GM12878 (cell line): ENCODE results near the gene NIBAN1. TPM values are rescaled to one million over a fixed set of nuclear protein-coding genes. Genes with fewer than 3 reads are reported as not detected.

Source experiments
- ATAC-seq: fragments of 200-7000 bp; cut with Tn5 transposase; 3 replicates; pipeline ENCODE4 v1.9.1; 2020; ENCODE audit warnings: mild to moderate bottlenecking, moderate library complexity
- BruUV-seq: library from RNA; stranded (reverse); fragments of 400-500 nt; replicated peaks from 2 replicates; lab custom pipeline; 2021; lab: Mats Ljungman, UMichigan
- CTCF ChIA-PET: fragments of 300-600 bp; sonication (Branson Sonifier 250); formaldehyde crosslinking; extraction: SDS; loops from one replicate; lab custom pipeline; 2021; ENCODE audit warnings: inconsistent platforms; lab: Yijun Ruan, JAX
- POLR2A ChIA-PET: fragments of 350-600 bp; formaldehyde crosslinking; extraction: SDS; loops from one replicate; lab custom pipeline; 2021; ENCODE audit warnings: inconsistent platforms; lab: Charles Lee
- RAD21 ChIA-PET: fragments of 300-600 bp; sonication (Branson Sonifier 250); formaldehyde crosslinking; loops from one replicate; lab custom pipeline; 2023; ENCODE audit warnings: antibody characterized with exemption; ENCODE audit not compliant: unreplicated experiment; lab: Charles Lee
- SMC1A ChIA-PET: fragments of 300-600 bp; sonication (Branson Sonifier 250); formaldehyde crosslinking; loops from one replicate; lab custom pipeline; 2023; ENCODE audit not compliant: unreplicated experiment, uncharacterized antibody; lab: Charles Lee
- DNase-seq: peaks from one replicate; pipeline ENCODE4 v3.0.0-alpha.2; 2011; ENCODE audit warnings: low read depth, low spot score
- FAIRE-seq: peaks from 3 replicates; lab custom pipeline; 2011; peaks lifted over from hg19 to GRCh38; lab: Jason Lieb, UNC
- H2AFZ ChIP-seq: 2 replicates; pipeline ENCODE4 v1.6.0; 2011; ENCODE audit warnings: low read depth, low read length, control low read depth; ENCODE audit not compliant: control insufficient read depth
- H3K27ac ChIP-seq: 2 replicates; pipeline ENCODE4 v1.5.1; 2011; ENCODE audit warnings: control low read depth; ENCODE audit not compliant: control insufficient read depth, insufficient read depth
- H3K27me3 ChIP-seq, 2 experiments: replicated peaks in 1 of 2; 2 replicates each; pipeline versions ENCODE4 v1.6.0 to v1.6.1; 2011; ENCODE audit warnings: low read length in 1 of 2; ENCODE audit not compliant: control insufficient read depth in 2 of 2, insufficient read depth in 2 of 2
- H3K36me3 ChIP-seq, 2 experiments: 2 replicates each; pipeline ENCODE4 v1.5.1; 2011; ENCODE audit warnings: low read length in 1 of 2; ENCODE audit not compliant: control insufficient read depth in 2 of 2, insufficient read depth in 2 of 2
- H3K4me1 ChIP-seq: 2 replicates; pipeline ENCODE4 v1.6.1; 2011; ENCODE audit warnings: mild to moderate bottlenecking, low read length, moderate library complexity, mixed read lengths; ENCODE audit not compliant: control insufficient read depth, insufficient read depth
- H3K4me2 ChIP-seq: 2 replicates; pipeline ENCODE4 v1.6.0; 2011; ENCODE audit warnings: control low read depth; ENCODE audit not compliant: control insufficient read depth, insufficient read depth
- H3K4me3 ChIP-seq: fragments of 200-600 bp; sonication (generic); 2 replicates; pipeline ENCODE4 v1.5.1; 2016
- H3K79me2 ChIP-seq: 2 replicates; pipeline ENCODE4 v1.6.0; 2011; ENCODE audit warnings: low read length; ENCODE audit not compliant: control insufficient read depth, insufficient read depth
- H3K9ac ChIP-seq: 2 replicates; pipeline ENCODE4 v1.8.0; 2011; ENCODE audit warnings: low read length, control low read depth, mixed read lengths; ENCODE audit not compliant: control insufficient read depth, insufficient read depth
- H3K9me3 ChIP-seq: replicated peaks from 3 replicates; pipeline ENCODE4 v1.5.1; 2011; ENCODE audit warnings: mild to moderate bottlenecking, low read length; ENCODE audit not compliant: control insufficient read depth, insufficient read depth
- H4K20me1 ChIP-seq: 2 replicates; pipeline ENCODE4 v1.6.0; 2011; ENCODE audit not compliant: control insufficient read depth, insufficient read depth
- ASH2L ChIP-seq: fragments of 300-600, 200-600 bp; sonication (generic); IDR thresholded peaks from 2 replicates; pipeline ENCODE4 v1.6.1; 2017; ENCODE audit warnings: low read depth, mild to moderate bottlenecking, borderline replicate concordance
- ATF3 ChIP-seq: IDR thresholded peaks from 2 replicates; pipeline ENCODE4 v1.6.1; 2011; ENCODE audit warnings: low read depth, mild to moderate bottlenecking, low read length, moderate library complexity, borderline replicate concordance; ENCODE audit errors: extremely low read depth
- BMI1 ChIP-seq: fragments of 450-650 bp; IDR thresholded peaks from 2 replicates; pipeline ENCODE4 v1.6.1; 2016; ENCODE audit warnings: mild to moderate bottlenecking, moderate library complexity, borderline replicate concordance
- BRCA1 ChIP-seq: IDR thresholded peaks from 2 replicates; pipeline ENCODE4 v1.6.1; 2011; ENCODE audit warnings: low read depth, low read length, improper control_type of control experiment
- CEBPZ ChIP-seq: fragments of 150-350 bp; IDR thresholded peaks from 2 replicates; pipeline ENCODE4 v1.6.1; 2016; ENCODE audit warnings: low read depth, low read length
- CHD1 ChIP-seq: IDR thresholded peaks from 2 replicates; pipeline ENCODE4 v1.6.1; 2012; ENCODE audit warnings: low read depth, low read length, improper control_type of control experiment
- KAT2A ChIP-seq: conservative IDR thresholded peaks from 2 replicates; pipeline ENCODE4 v1.6.1; 2011; ENCODE audit warnings: low read depth, low read length; ENCODE audit not compliant: control insufficient read depth
- KDM1A ChIP-seq: fragments of 200-600 bp; sonication (generic); IDR thresholded peaks from 2 replicates; pipeline ENCODE4 v1.6.1; 2016; ENCODE audit warnings: borderline replicate concordance
- MTA3 ChIP-seq: IDR thresholded peaks from 2 replicates; pipeline ENCODE4 v1.6.1; 2012; ENCODE audit warnings: low read length, inconsistent platforms, borderline replicate concordance
- NFYB ChIP-seq: IDR thresholded peaks from 2 replicates; pipeline ENCODE4 v1.6.1; 2011; ENCODE audit warnings: low read depth, mild to moderate bottlenecking, low read length, improper control_type of control experiment, moderate library complexity; ENCODE audit not compliant: insufficient read depth
- PAX5 ChIP-seq: IDR thresholded peaks from 2 replicates; pipeline ENCODE4 v1.6.1; 2011; ENCODE audit warnings: low read depth, low read length, borderline replicate concordance
- TBL1XR1 ChIP-seq: IDR thresholded peaks from 2 replicates; pipeline ENCODE4 v1.6.1; 2012; ENCODE audit warnings: low read depth, low read length, improper control_type of control experiment
- TCF12 ChIP-seq: IDR thresholded peaks from 2 replicates; pipeline ENCODE4 v1.6.1; 2011; ENCODE audit warnings: low read depth, mild to moderate bottlenecking, low read length
- ZBTB40 ChIP-seq: fragments of 450-650 bp; IDR thresholded peaks from 2 replicates; pipeline ENCODE4 v1.6.1; 2016; ENCODE audit warnings: mild to moderate bottlenecking, moderate library complexity, borderline replicate concordance
- ZNF217 ChIP-seq: fragments of 450-650 bp; IDR thresholded peaks from 2 replicates; pipeline ENCODE4 v1.6.1; 2017; ENCODE audit warnings: antibody characterized with exemption, mild to moderate bottlenecking
- WGBS: methylation state at CpG from one replicate; pipeline ENCODE4 v1.1.6; 2016; ENCODE audit warnings: low lambda C conversion rate; ENCODE audit not compliant: insufficient replicate concordance, insufficient coverage; ENCODE audit errors: missing lambda C conversion rate; 5-methylcytosine and 5-hydroxymethylcytosine counted together
- in situ Hi-C: fragments of 300-500 bp; cut with MboI; formaldehyde crosslinking; loops from 9 replicates; pipeline ENCODE4 v1.14.3; 2018; ENCODE audit warnings: mixed read lengths
- intact Hi-C: fragments of 100-400 bp; cut with micrococcal nuclease; formaldehyde crosslinking; loops from one replicate; pipeline ENCODE4 v1.14.2; 2022; ENCODE audit not compliant: unreplicated experiment
- polyA plus RNA-seq, 11 experiments: library from polyadenylated mRNA; depleted of rRNA in 4 of 11; unstranded in 6 of 11; stranded (reverse) in 5 of 11; fragments of >200 nt; fragmentation: Nextera tagmentation in 4 of 11; fragmentation: Illumina TruSeq in 1 of 11; extraction: Ambion mirVana in 4 of 11; extraction: Trizol in 1 of 11; gene quantifications; 1 replicate in 1 of 11; 2 replicates in 10 of 11; pipeline versions ENCODE4 v1.2.1 to v1.2.3, GENCODE V29; 2011 to 2016; ENCODE audit warnings: inconsistent platforms in 2 of 11, missing spikeins in 2 of 11, low read depth in 1 of 11
- total RNA-seq, 4 experiments: library from RNA; depleted of rRNA in 3 of 4; stranded (reverse); fragments of >200 nt in 3 of 4; fragmentation: Illumina TruSeq in 1 of 4; extraction: Trizol in 1 of 4; gene quantifications; 2 replicates each; pipeline versions ENCODE4 v1.2.1 to v1.2.3, GENCODE V29; 2013 to 2021

Gene NIBAN1
- total and polyA plus RNA-seq, 10 of the 15 experiments (the other 5 are each of a cell fraction or from before 2014, with no cell fraction given), result 11.2 to 67.8 (median 44.3) TPM

- H2AFZ ChIP-seq, result no peak overlapping the region
- no peaks in the 10 kb centered on the region for H3K27me3 ChIP-seq
- no peak overlapping the region for H3K4me3 ChIP-seq
- SMC1A ChIA-PET, result no interaction called here
- H3K9ac ChIP-seq, result no peak overlapping the region
- no peaks in the 10 kb centered on the region; the same call in 1 of the 2 replicates for H3K79me2 ChIP-seq
- FAIRE-seq (no peak), ATAC-seq (no peak), DNase-seq (no peak)
- POLR2A ChIA-PET, result no interaction called here
- CTCF ChIA-PET, result no interaction called here
- no TSS peak for BruUV-seq
- H3K4me2 ChIP-seq, result no peak overlapping the region
- RAD21 ChIA-PET, result no interaction called here
- no peaks in the 10 kb centered on the region for H4K20me1 ChIP-seq
- H3K36me3 ChIP-seq, result no peaks in the 10 kb centered on the region
- intact Hi-C loops, result no loop called here
- no peak overlapping the region for H3K27ac ChIP-seq
- WGBS, result 93% methylated on average over 3 of the region's 3 CpGs
- in situ Hi-C loops, result no loop called here
- no peaks in the 10 kb centered on the region for H3K4me1 ChIP-seq
- H3K9me3 ChIP-seq, result no peaks in the 10 kb centered on the region; the same call in 1 of the 3 replicates
- TF ChIP-seq ASH2L (no peak), NFYB (no peak), ATF3 (no peak), ZNF217 (no peak), PAX5 (no peak), KAT2A (no peak), CHD1 (no peak), TCF12 (no peak), TBL1XR1 (no peak), CEBPZ (no peak), MTA3 (no peak), KDM1A (no peak), BMI1 (no peak), BRCA1 (no peak), ZBTB40 (no peak)
These were observed 43.7 kb downstream of the NIBAN1 start for GRCh38 chr1:184930645-184931044.
